Gastrocnemius medialis (tissue), 4 donors: ENCODE measurements around the gene RAB12.

Experiments
- POLR2A ChIP-seq, 2 donors: fragments of 450-650 bp; IDR thresholded peaks; one replicate each; pipeline ENCODE4 v1.6.1; 2017; ENCODE audit warnings: antibody characterized with exemption in 2 of 2, mild to moderate bottlenecking in 2 of 2, moderate library complexity in 2 of 2
- TF ChIP-seq, protein P1 (sequence below), 5 experiments: fragments of 450-650 bp in 3 of 5; fragments of 200-600 bp in 2 of 5; sonication (generic) in 2 of 5; IDR thresholded peaks in 4 of 5; conservative IDR thresholded peaks in 1 of 5; 1 replicate in 4 of 5; 2 replicates in 1 of 5; pipeline ENCODE4 v1.5.1; 2016 to 2019; ENCODE audit warnings: antibody characterized with exemption in 5 of 5, mild to moderate bottlenecking in 3 of 5, moderate library complexity in 3 of 5

- TF ChIP-seq, protein P1, sequence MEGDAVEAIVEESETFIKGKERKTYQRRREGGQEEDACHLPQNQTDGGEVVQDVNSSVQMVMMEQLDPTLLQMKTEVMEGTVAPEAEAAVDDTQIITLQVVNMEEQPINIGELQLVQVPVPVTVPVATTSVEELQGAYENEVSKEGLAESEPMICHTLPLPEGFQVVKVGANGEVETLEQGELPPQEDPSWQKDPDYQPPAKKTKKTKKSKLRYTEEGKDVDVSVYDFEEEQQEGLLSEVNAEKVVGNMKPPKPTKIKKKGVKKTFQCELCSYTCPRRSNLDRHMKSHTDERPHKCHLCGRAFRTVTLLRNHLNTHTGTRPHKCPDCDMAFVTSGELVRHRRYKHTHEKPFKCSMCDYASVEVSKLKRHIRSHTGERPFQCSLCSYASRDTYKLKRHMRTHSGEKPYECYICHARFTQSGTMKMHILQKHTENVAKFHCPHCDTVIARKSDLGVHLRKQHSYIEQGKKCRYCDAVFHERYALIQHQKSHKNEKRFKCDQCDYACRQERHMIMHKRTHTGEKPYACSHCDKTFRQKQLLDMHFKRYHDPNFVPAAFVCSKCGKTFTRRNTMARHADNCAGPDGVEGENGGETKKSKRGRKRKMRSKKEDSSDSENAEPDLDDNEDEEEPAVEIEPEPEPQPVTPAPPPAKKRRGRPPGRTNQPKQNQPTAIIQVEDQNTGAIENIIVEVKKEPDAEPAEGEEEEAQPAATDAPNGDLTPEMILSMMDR (IDR thresholded peaks at IDR 0.05 in 4 of 5, conservative IDR thresholded peaks at IDR 0.05 in 1 of 5): peak; percentile 38 to 98 (median 97)
- TF ChIP-seq POLR2A (IDR thresholded peaks at IDR 0.05): peak; percentile 84 to 89
These were observed at the start of gene RAB12 for GRCh38 chr18:8608795-8609658.
